HEK293T (cell line): ENCODE measurements around the gene TSEN15.

Experiments used
- CTCF ChIA-PET: fragments of 350-600 bp; formaldehyde crosslinking; extraction: SDS; loops from one replicate; lab custom pipeline; 2021; ENCODE audit warnings: antibody characterized with exemption, inconsistent platforms; lab: Yijun Ruan, JAX
- POLR2A ChIA-PET: fragments of 350-600 bp; formaldehyde crosslinking; extraction: SDS; loops from one replicate; lab custom pipeline; 2020; ENCODE audit warnings: antibody characterized with exemption, inconsistent platforms; lab: Yijun Ruan, JAX
- DNase-seq: peaks from one replicate; pipeline ENCODE4 v3.0.0; 2012; ENCODE audit warnings: mixed read lengths; ENCODE audit errors: extremely low spot score
- ARNT ChIP-seq: fragments of 450-650 bp; IDR thresholded peaks from 2 replicates; pipeline ENCODE4 v1.6.1; 2017; ENCODE audit warnings: mild to moderate bottlenecking
- BHLHE40 ChIP-seq: fragments of 450-650 bp; IDR thresholded peaks from 2 replicates; pipeline ENCODE4 v1.6.1; 2016; ENCODE audit warnings: mild to moderate bottlenecking, moderate library complexity, borderline replicate concordance
- CTBP1 ChIP-seq: fragments of 450-650 bp; IDR thresholded peaks from 2 replicates; pipeline ENCODE4 v1.6.1; 2016; ENCODE audit warnings: borderline replicate concordance
- ELF4 ChIP-seq: fragments of 450-650 bp; IDR thresholded peaks from 2 replicates; pipeline ENCODE4 v1.6.1; 2017; ENCODE audit warnings: antibody characterized with exemption
- FOXA1 ChIP-seq: fragments of 450-650 bp; IDR thresholded peaks from 2 replicates; pipeline ENCODE4 v1.6.1; 2016; ENCODE audit warnings: mild to moderate bottlenecking
- FOXK2 ChIP-seq: fragments of 450-650 bp; IDR thresholded peaks from 2 replicates; pipeline ENCODE4 v1.6.1; 2016; ENCODE audit warnings: mild to moderate bottlenecking
- FOXM1 ChIP-seq: fragments of 450-650 bp; IDR thresholded peaks from 2 replicates; pipeline ENCODE4 v1.6.1; 2017; ENCODE audit warnings: mild to moderate bottlenecking, borderline replicate concordance
- HDGF ChIP-seq: fragments of 450-650 bp; IDR thresholded peaks from 2 replicates; pipeline ENCODE4 v1.6.1; 2017; ENCODE audit warnings: antibody characterized with exemption, borderline replicate concordance
- L3MBTL2 ChIP-seq: fragments of 450-650 bp; conservative IDR thresholded peaks from 2 replicates; pipeline ENCODE4 v1.6.1; 2016; ENCODE audit warnings: mild to moderate bottlenecking
- LEF1 ChIP-seq: fragments of 450-650 bp; IDR thresholded peaks from 2 replicates; pipeline ENCODE4 v1.6.1; 2017; ENCODE audit warnings: mild to moderate bottlenecking, borderline replicate concordance
- NFRKB ChIP-seq: fragments of 450-650 bp; IDR thresholded peaks from 2 replicates; pipeline ENCODE4 v1.6.1; 2016; ENCODE audit warnings: mild to moderate bottlenecking, moderate library complexity
- PKNOX1 ChIP-seq: fragments of 450-650 bp; IDR thresholded peaks from 2 replicates; pipeline ENCODE4 v1.6.1; 2016
- SP1 ChIP-seq: fragments of 450-650 bp; IDR thresholded peaks from 2 replicates; pipeline ENCODE4 v1.6.1; 2017
- SUZ12 ChIP-seq: fragments of 450-650 bp; IDR thresholded peaks from 2 replicates; pipeline ENCODE4 v1.6.1; 2016; ENCODE audit warnings: mild to moderate bottlenecking
- TARDBP ChIP-seq: fragments of 450-650 bp; IDR thresholded peaks from 2 replicates; pipeline ENCODE4 v1.6.1; 2016
- ZNF384 ChIP-seq: fragments of 450-650 bp; IDR thresholded peaks from 2 replicates; pipeline ENCODE4 v1.6.1; 2016

TSEN15 gene

GRCh38 chr1:184069675-184070074 lies 18.1 kb downstream of the TSEN15 start:
- no peak for DNase-seq
- TF ChIP-seq FOXA1 (no peak), ZNF384 (no peak), TARDBP (no peak), LEF1 (no peak), HDGF (no peak), SUZ12 (no peak), PKNOX1 (no peak), ELF4 (no peak), NFRKB (no peak)
- CTCF ChIA-PET: no interaction called here
- POLR2A ChIA-PET: no interaction called here

GRCh38 chr1:184072376-184072775 lies 20.8 kb downstream of the TSEN15 start:
- POLR2A ChIA-PET: no interaction called here
- no peak for DNase-seq
- TF ChIP-seq TARDBP (no peak), NFRKB (no peak), PKNOX1 (no peak), LEF1 (no peak), ELF4 (no peak), BHLHE40 (no peak), SP1 (no peak), ARNT (no peak), FOXM1 (no peak), FOXK2 (no peak), CTBP1 (no peak), L3MBTL2 (no peak), HDGF (no peak), FOXA1 (no peak), SUZ12 (no peak)
- CTCF ChIA-PET: no interaction called here

- TF ChIP-seq ZNF384: no peak
- CTCF ChIA-PET: no interaction called here
- no peak for DNase-seq
- POLR2A ChIA-PET: no interaction called here
These were observed 22.9 kb downstream of the TSEN15 start for GRCh38 chr1:184074383-184074782.

GRCh38 chr1:184075055-184076029 lies 23.8 kb downstream of the TSEN15 start:
- ChIA-PET CTCF (interaction anchor here (0.6 kb wide), 1 partner anchor 731 kb away, joined by 4 read pairs; no protein-coding TSS in a partner anchor), POLR2A (no interaction called here)
- no peak for TF ChIP-seq BHLHE40
- TF ChIP-seq FOXM1: no peak
- no peak for TF ChIP-seq FOXK2
- no peak for TF ChIP-seq SP1
- no peak for TF ChIP-seq FOXA1
- TF ChIP-seq ELF4: no peak
- no peak for TF ChIP-seq SUZ12
- no peak for TF ChIP-seq LEF1
- TF ChIP-seq TARDBP: no peak
- no peak for TF ChIP-seq HDGF
- TF ChIP-seq CTBP1: no peak
- no peak for TF ChIP-seq PKNOX1
- TF ChIP-seq NFRKB: no peak
- no peak for TF ChIP-seq L3MBTL2
- no peak for TF ChIP-seq ZNF384
- DNase-seq: peak; percentile 57

GRCh38 chr1:184078564-184079249 lies 27.2 kb downstream of the TSEN15 start:
- no peak for DNase-seq
- CTCF ChIA-PET: no interaction called here
- TF ChIP-seq PKNOX1: no peak
- TF ChIP-seq LEF1: no peak
- TF ChIP-seq CTBP1: no peak
- TF ChIP-seq ARNT: no peak
- no peak for TF ChIP-seq ZNF384
- no peak for TF ChIP-seq ELF4
- TF ChIP-seq HDGF: no peak
- TF ChIP-seq TARDBP: no peak
- no peak for TF ChIP-seq FOXK2
- TF ChIP-seq NFRKB: no peak
- no peak for TF ChIP-seq L3MBTL2
- no peak for TF ChIP-seq BHLHE40
- TF ChIP-seq SUZ12: no peak
- TF ChIP-seq FOXM1: no peak
- TF ChIP-seq SP1: no peak
- POLR2A ChIA-PET: no interaction called here
